GM21515 (cell line): ENCODE measurements around the gene SPDYE9.
"Not testable (repeated sequence)": the region's sequence is repeated elsewhere in the genome, so short reads cannot be mapped to it uniquely, and the experiment has no call there.

Experiments
- ATAC-seq: cut with Tn5 transposase; IDR thresholded peaks from one replicate; pipeline ENCODE4 v1.9.1; 2021; ENCODE audit not compliant: unreplicated experiment

The SPDYE9 gene, protein sequence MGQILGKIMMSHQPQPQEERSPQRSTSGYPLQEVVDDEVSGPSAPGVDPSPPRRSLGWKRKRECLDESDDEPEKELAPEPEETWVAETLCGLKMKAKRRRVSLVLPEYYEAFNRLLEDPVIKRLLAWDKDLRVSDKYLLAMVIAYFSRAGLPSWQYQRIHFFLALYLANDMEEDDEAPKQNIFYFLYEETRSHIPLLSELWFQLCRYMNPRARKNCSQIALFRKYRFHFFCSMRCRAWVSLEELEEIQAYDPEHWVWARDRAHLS

GRCh38 chr7:73085938-73086337 lies at the start of gene SPDYE9:
SPDYE9 (minus strand) TSS chr7:73086038; CDS start chr7:73084238, 1,800 bp downstream.
- ATAC-seq = not testable (repeated sequence)

DNA sequence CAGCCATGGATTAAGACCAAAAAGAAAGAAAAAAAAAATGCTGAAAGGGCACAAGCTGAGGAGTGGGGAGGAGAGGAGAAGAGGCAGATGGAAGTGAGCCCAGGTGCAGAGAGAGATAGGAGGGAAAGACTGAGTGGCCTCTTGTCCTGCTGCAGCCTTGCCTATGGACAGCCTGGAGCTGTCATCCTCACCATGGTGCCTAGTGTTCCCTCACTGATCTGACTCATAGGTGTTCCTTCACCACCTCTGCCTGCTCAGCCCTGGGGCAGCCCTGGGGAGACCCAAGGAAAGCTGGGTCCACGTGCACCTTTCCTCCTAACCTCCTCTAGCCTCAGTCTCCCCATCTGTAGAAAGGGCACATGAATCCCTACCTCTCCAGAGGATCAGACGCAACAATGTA lies 49.0 kb upstream of the SPDYE9 start:
- ATAC-seq = not testable (repeated sequence)

DNA sequence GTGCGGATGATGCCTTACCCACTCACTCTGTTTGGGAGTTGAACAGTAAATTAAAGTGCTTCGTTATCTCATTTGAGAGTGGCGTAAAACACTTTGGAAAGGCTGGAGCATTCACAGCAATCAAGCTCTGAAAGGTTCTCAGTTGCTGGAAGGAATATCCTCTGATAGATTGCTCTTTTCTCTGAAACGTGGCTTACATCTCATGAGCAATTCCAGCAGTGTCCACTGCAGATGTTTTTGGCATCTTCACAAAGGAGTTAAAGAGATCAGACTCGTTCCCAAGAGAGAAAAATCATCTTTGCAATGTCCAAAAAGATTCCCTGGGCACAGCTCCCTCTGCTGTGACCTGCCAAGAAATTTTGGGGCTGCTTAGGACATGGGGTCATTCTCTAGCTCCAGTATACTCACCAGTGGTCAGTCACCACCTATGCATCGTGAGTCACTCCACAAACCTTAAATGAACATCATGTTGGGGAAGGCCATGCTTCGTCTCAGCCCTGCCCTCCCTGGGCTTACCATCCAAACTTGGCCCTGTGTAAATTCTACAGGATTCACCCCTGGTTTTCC lies 46.9 kb upstream of the SPDYE9 start:
- not testable (repeated sequence) for ATAC-seq

- ATAC-seq = not testable (repeated sequence)
Measured at GRCh38 chr7:73130612-73131011, 44.8 kb upstream of the SPDYE9 start.

- ATAC-seq = peak; percentile 19
Measured at GRCh38 chr7:73124126-73124525, 38.3 kb upstream of the SPDYE9 start.

GRCh38 chr7:73122778-73123447 lies 37.1 kb upstream of the SPDYE9 start:
- ATAC-seq = not testable (repeated sequence)

DNA sequence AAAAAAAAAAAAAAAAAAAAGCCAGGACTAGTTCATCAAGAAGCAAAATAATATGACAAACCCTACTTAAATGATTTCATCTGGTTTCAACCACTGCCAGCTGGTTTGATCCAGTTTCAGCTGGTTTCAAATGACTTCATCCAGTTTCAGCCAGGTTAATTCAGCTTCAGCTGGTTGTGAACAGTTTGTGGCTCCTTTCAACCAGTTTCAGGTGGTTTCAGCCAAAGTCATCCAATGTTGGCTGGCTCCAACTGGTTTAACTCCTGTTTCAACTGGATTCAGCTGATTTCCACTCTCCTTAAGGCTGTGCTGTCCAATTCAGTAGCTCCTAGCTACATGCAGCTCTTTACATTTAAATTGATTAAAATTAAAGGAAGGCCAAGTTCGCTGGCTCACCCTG lies 32.3 kb upstream of the SPDYE9 start:
- not testable (repeated sequence) for ATAC-seq

DNA sequence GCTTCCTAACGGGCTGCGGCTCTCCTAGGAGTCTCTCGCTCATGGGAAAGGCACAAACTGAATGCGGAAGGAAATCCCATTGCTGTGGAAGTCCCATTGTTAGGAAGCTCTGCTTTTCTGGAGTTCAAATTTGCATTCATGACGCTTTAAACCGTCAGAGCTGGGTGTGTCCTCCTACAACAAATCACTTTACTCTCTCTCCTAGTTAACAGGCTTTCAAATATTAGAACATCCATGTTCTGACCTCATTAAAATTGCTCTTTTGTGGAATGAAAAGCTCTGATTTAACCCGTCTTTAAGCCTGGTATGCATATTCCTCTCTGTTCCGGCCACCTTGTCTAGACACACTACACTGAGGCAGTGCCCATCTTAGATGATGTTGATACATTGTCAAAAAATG lies 28.0 kb downstream of the SPDYE9 start, which contains the start of gene SPDYE11:
SPDYE11 (minus strand) TSS at position 101 of the 400 bp plus-strand sequence. CDS start 1,800 bp downstream, outside the sequence.
- not testable (repeated sequence) for ATAC-seq

DNA sequence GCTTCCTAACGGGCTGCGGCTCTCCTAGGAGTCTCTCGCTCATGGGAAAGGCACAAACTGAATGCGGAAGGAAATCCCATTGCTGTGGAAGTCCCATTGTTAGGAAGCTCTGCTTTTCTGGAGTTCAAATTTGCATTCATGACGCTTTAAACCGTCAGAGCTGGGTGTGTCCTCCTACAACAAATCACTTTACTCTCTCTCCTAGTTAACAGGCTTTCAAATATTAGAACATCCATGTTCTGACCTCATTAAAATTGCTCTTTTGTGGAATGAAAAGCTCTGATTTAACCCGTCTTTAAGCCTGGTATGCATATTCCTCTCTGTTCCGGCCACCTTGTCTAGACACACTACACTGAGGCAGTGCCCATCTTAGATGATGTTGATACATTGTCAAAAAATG lies 56.2 kb downstream of the SPDYE9 start, which contains the start of gene SPDYE8:
SPDYE8 (minus strand) TSS at position 101 of the 400 bp plus-strand sequence. CDS start 1,800 bp downstream, outside the sequence.
- not testable (repeated sequence) for ATAC-seq
